GM21381 (cell line): ENCODE measurements around the gene KBTBD7.

Source experiments
- ATAC-seq: cut with Tn5 transposase; IDR thresholded peaks from one replicate; pipeline ENCODE4 v1.9.1; 2021; ENCODE audit warnings: mild to moderate bottlenecking, moderate library complexity; ENCODE audit not compliant: unreplicated experiment

Gene KBTBD7

GRCh38 chr13:41144576-41144975 is 49.8 kb downstream of the KBTBD7 start:
- ATAC-seq, result no peak
